ENCODE measurements around the gene FAM111A. TPM values are rescaled to one million over a fixed set of nuclear protein-coding genes. Genes with fewer than 3 reads are reported as not detected.
A peak's percentile ranks its signal among the peaks of the same experiment; 100 is the strongest.

FAM111A gene
- polyA plus RNA-seq, 3 donors = 34.6 to 101 (median 55.7) TPM

DNA sequence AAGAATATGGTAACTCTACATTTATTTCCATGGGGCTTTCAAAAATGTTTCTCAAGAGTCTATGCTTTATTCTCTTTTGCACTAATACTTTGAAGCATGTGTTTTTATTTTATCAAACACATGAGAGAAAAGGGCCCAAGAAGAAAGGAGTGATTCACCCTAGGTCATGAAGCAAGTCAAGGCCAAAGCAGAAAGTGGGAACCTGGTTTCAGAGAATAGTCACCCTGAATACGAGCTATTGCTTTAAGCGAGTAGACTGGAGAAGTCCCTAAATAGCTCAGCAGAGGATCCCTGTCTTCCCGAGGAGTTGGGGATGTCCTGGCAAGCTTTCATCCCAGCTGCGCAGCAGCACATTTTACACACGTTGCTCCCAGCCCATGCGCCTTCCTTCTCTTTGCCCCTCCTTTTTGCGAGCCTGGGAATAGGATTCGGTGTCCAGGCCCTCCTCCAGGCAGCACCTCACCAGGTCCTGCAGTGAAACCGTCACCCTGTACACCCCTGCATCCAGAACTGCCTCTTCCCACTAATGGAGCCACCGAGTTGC lies 51.0 kb downstream of the FAM111A start:
- peaks cover 0 to 7% (median 3%) of the 10 kb centered on the region in 7 donors for H3K9me3 Mint-ChIP-seq
- Histone ChIP-seq H4K20me1 (ENCODE audit: insufficient read depth, low read length) (peaks cover 38% of the 10 kb centered on the region), H3K4me2 (replicated peaks; ENCODE audit: extremely low read depth, low read length, poor library complexity, severe bottlenecking) (no peak overlapping the region), H3K27me3 (ENCODE audit: control insufficient read depth in 2 of 2, insufficient read depth in 2 of 2, low read length in 2 of 2) (no peaks in the 10 kb centered on the region), H3K27ac (ENCODE audit: low read depth in 1 of 2, low read length in 2 of 2) (no peak overlapping the region), H3K4me3 (replicated peaks in 1 of 3; ENCODE audit: low read depth in 2 of 3, low read length in 3 of 3) (no peak overlapping the region), H3K36me3 (replicated peaks in 1 of 2; ENCODE audit: control insufficient read depth in 1 of 2, insufficient read depth in 2 of 2, low read length in 2 of 2) (peaks cover 0 to 63% of the 10 kb centered on the region in 2 donors), H3K79me2 (ENCODE audit: insufficient read depth, low read length) (no peaks in the 10 kb centered on the region), H3K9me3 (replicated peaks in 1 of 2; ENCODE audit: control insufficient read depth in 1 of 2, insufficient read depth in 1 of 2, low read length in 2 of 2) (no peaks in the 10 kb centered on the region), H3K4me1 (ENCODE audit: control insufficient read depth in 1 of 2, insufficient read depth in 2 of 2, low read length in 2 of 2) (peaks cover 0 to 13% of the 10 kb centered on the region in 2 donors), H3K9ac (ENCODE audit: insufficient read depth, low read length, poor library complexity, severe bottlenecking) (no peak overlapping the region), H2AFZ (ENCODE audit: insufficient read depth, low read depth, low read length, poor library complexity, severe bottlenecking) (no peak overlapping the region)
- intact Hi-C loops (cut with micrococcal nuclease) = no loop called here
- H3K36me3 Mint-ChIP-seq = peaks cover 76 to 78% of the 10 kb centered on the region in 2 donors
- TF ChIP-seq, protein P1, sequence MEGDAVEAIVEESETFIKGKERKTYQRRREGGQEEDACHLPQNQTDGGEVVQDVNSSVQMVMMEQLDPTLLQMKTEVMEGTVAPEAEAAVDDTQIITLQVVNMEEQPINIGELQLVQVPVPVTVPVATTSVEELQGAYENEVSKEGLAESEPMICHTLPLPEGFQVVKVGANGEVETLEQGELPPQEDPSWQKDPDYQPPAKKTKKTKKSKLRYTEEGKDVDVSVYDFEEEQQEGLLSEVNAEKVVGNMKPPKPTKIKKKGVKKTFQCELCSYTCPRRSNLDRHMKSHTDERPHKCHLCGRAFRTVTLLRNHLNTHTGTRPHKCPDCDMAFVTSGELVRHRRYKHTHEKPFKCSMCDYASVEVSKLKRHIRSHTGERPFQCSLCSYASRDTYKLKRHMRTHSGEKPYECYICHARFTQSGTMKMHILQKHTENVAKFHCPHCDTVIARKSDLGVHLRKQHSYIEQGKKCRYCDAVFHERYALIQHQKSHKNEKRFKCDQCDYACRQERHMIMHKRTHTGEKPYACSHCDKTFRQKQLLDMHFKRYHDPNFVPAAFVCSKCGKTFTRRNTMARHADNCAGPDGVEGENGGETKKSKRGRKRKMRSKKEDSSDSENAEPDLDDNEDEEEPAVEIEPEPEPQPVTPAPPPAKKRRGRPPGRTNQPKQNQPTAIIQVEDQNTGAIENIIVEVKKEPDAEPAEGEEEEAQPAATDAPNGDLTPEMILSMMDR (IDR thresholded peaks at IDR 0.05) = no peak
- no peak for DNase-seq
- WGBS (ENCODE audit: insufficient coverage) = 95% methylated on average over 10 of the region's 10 CpGs
- no peak overlapping the region for H3K4me3 Mint-ChIP-seq
- peak overlapping the region in 1 of 7 donors; percentile 32 for H3K27ac Mint-ChIP-seq
- peaks cover 0 to 3% (median 2%) of the 10 kb centered on the region in 3 donors for H3K27me3 Mint-ChIP-seq (ENCODE audit: low read depth in 3 of 3)
- peaks cover 22% of the 10 kb centered on the region for H3K4me1 Mint-ChIP-seq

DNA sequence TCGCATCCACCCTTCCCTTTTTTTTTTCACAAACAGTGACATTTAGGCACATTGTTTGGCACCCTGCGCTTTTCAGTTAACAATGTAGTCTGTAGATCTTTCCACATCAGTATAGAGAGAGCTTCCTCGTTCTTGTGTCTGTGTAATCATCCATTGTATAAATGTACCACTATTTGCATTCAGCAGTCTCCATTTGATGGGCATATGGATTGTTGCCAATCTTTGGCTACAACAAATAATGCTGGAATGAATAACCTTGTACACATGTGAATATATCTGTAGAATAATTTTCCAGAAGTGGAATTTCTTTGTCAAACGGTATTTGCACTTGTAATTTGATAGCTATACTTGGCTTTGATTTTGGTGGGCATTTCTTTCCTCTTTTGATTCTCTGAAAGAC lies 52.9 kb downstream of the FAM111A start:
- TF ChIP-seq, protein P1 (IDR thresholded peaks at IDR 0.05) = no peak
- Mint-ChIP-seq H3K4me1 (peaks cover 42% of the 10 kb centered on the region), H3K27ac (no peak overlapping the region), H3K36me3 (peaks cover 73 to 81% of the 10 kb centered on the region in 2 donors), H3K9me3 (peaks cover 0 to 12% (median 3%) of the 10 kb centered on the region in 7 donors), H3K27me3 (ENCODE audit: low read depth in 3 of 3) (peaks cover 0 to 3% (median 2%) of the 10 kb centered on the region in 3 donors), H3K4me3 (no peak overlapping the region)
- no peak overlapping the region for H3K9ac ChIP-seq (ENCODE audit: insufficient read depth, low read length, poor library complexity, severe bottlenecking)
- no peaks in the 10 kb centered on the region for H3K9me3 ChIP-seq (replicated peaks in 1 of 2; ENCODE audit: control insufficient read depth in 1 of 2, insufficient read depth in 1 of 2, low read length in 2 of 2)
- H3K4me1 ChIP-seq (ENCODE audit: control insufficient read depth in 1 of 2, insufficient read depth in 2 of 2, low read length in 2 of 2) = peaks cover 0 to 23% of the 10 kb centered on the region in 2 donors
- H3K27ac ChIP-seq (ENCODE audit: low read depth in 1 of 2, low read length in 2 of 2) = no peak overlapping the region
- H3K36me3 ChIP-seq (replicated peaks in 1 of 2; ENCODE audit: control insufficient read depth in 1 of 2, insufficient read depth in 2 of 2, low read length in 2 of 2) = peaks cover 0 to 48% of the 10 kb centered on the region in 2 donors
- H3K4me2 ChIP-seq (replicated peaks; ENCODE audit: extremely low read depth, low read length, poor library complexity, severe bottlenecking) = no peak overlapping the region
- no peaks in the 10 kb centered on the region for H3K27me3 ChIP-seq (ENCODE audit: control insufficient read depth in 2 of 2, insufficient read depth in 2 of 2, low read length in 2 of 2)
- DNase-seq = no peak
- intact Hi-C loops (cut with micrococcal nuclease) = no loop called here
- peaks cover 52% of the 10 kb centered on the region for H4K20me1 ChIP-seq (ENCODE audit: insufficient read depth, low read length)
- no peaks in the 10 kb centered on the region for H3K79me2 ChIP-seq (ENCODE audit: insufficient read depth, low read length)
- 100% methylated on average over 1 of the region's 4 CpGs for WGBS (ENCODE audit: insufficient coverage)
- H3K4me3 ChIP-seq (replicated peaks in 1 of 3; ENCODE audit: low read depth in 2 of 3, low read length in 3 of 3) = no peak overlapping the region
- H2AFZ ChIP-seq (ENCODE audit: insufficient read depth, low read depth, low read length, poor library complexity, severe bottlenecking) = no peak overlapping the region

Measured in CD14-positive monocyte (primary cell).